ENCODE data around the gene SIGMAR1.
A peak's percentile ranks its signal among the peaks of the same experiment; 100 is the strongest.

SIGMAR1 gene

GRCh38 chr9:34648673-34649072 lies 11.1 kb upstream of the SIGMAR1 start:
- no peaks in the 10 kb centered on the region for H3K9me3 ChIP-seq (ENCODE audit: severe bottlenecking)
- no peak for DNase-seq
- H3K4me3 ChIP-seq (ENCODE audit: low read depth, low read length) = no peak overlapping the region
- no peaks in the 10 kb centered on the region for H3K27me3 ChIP-seq (ENCODE audit: insufficient read depth, low read depth, severe bottlenecking)
- H3K27ac ChIP-seq = no peak overlapping the region
- TF ChIP-seq CTCF (IDR thresholded peaks at IDR 0.05; ENCODE audit: low read depth, low read length) = no peak
- peaks cover 15% of the 10 kb centered on the region for H3K36me3 ChIP-seq

GRCh38 chr9:34647651-34648050 lies 10.1 kb upstream of the SIGMAR1 start:
- no peaks in the 10 kb centered on the region for H3K9me3 ChIP-seq (ENCODE audit: severe bottlenecking)
- DNase-seq = no peak
- peak overlapping the region; percentile 68 for H3K4me3 ChIP-seq (ENCODE audit: low read depth, low read length)
- no peak overlapping the region for H3K27ac ChIP-seq
- H3K27me3 ChIP-seq (ENCODE audit: insufficient read depth, low read depth, severe bottlenecking) = no peaks in the 10 kb centered on the region
- no peak for TF ChIP-seq CTCF (IDR thresholded peaks at IDR 0.05; ENCODE audit: low read depth, low read length)
- H3K36me3 ChIP-seq = peaks cover 15% of the 10 kb centered on the region

GRCh38 chr9:34647084-34647403 lies 9.5 kb upstream of the SIGMAR1 start:
- H3K9me3 ChIP-seq (ENCODE audit: severe bottlenecking) = no peaks in the 10 kb centered on the region
- TF ChIP-seq CTCF (IDR thresholded peaks at IDR 0.05; ENCODE audit: low read depth, low read length) = no peak
- peaks cover 15% of the 10 kb centered on the region for H3K36me3 ChIP-seq
- peak overlapping the region; percentile 68 for H3K4me3 ChIP-seq (ENCODE audit: low read depth, low read length)
- no peak for DNase-seq
- H3K27me3 ChIP-seq (ENCODE audit: insufficient read depth, low read depth, severe bottlenecking) = no peaks in the 10 kb centered on the region
- H3K27ac ChIP-seq = peak overlapping the region; percentile 69

GRCh38 chr9:34646211-34647083 lies 8.9 kb upstream of the SIGMAR1 start, which contains the start of gene GALT:
Gene GALT, plus strand, starts transcription at chr9:34646675. Its CDS starts 30 bp downstream, at chr9:34646705.
- peak; percentile 97 for DNase-seq
- peak; percentile 73 for TF ChIP-seq CTCF (IDR thresholded peaks at IDR 0.05; ENCODE audit: low read depth, low read length)

GRCh38 chr9:34644766-34645314 lies 7.3 kb upstream of the SIGMAR1 start:
- H3K36me3 ChIP-seq = peaks cover 15% of the 10 kb centered on the region
- DNase-seq = no peak
- H3K27me3 ChIP-seq (ENCODE audit: insufficient read depth, low read depth, severe bottlenecking) = no peaks in the 10 kb centered on the region
- no peak overlapping the region for H3K4me3 ChIP-seq (ENCODE audit: low read depth, low read length)
- H3K9me3 ChIP-seq (ENCODE audit: severe bottlenecking) = no peaks in the 10 kb centered on the region
- no peak for TF ChIP-seq CTCF (IDR thresholded peaks at IDR 0.05; ENCODE audit: low read depth, low read length)
- no peak overlapping the region for H3K27ac ChIP-seq

More at GRCh38 chr9:34646211-34647083, 8.9 kb upstream of the SIGMAR1 start, which contains the start of gene GALT:
- no peaks in the 10 kb centered on the region for H3K9me3 ChIP-seq (ENCODE audit: severe bottlenecking)
- H3K36me3 ChIP-seq = peaks cover 15% of the 10 kb centered on the region
- H3K27ac ChIP-seq = peak within 1 kb of the TSS; percentile 69
- peak within 1 kb of the TSS; percentile 68 for H3K4me3 ChIP-seq (ENCODE audit: low read depth, low read length)
- no peaks in the 10 kb centered on the region for H3K27me3 ChIP-seq (ENCODE audit: insufficient read depth, low read depth, severe bottlenecking)

Measured in WERI-Rb-1 (cell line).